ENCODE measurements around the gene TFEB.

TFEB gene

GRCh38 chr6:41635365-41635764 lies 100.0 kb downstream of the TFEB start:
- no peak for DNase-seq

GRCh38 chr6:41634657-41635056 lies 100.8 kb downstream of the TFEB start:
- no peak for DNase-seq
